ENCODE data around the gene CDK15.
"Not testable (repeated sequence)": the region's sequence is repeated elsewhere in the genome, so short reads cannot be mapped to it uniquely, and the experiment has no call there.

Gene CDK15

GRCh38 chr2:201831469-201831868 is 25.1 kb downstream of the CDK15 start:
- no peak for DNase-seq (ENCODE audit: low read depth)

- DNase-seq (ENCODE audit: low read depth) = no peak
These were observed 27.4 kb downstream of the CDK15 start for GRCh38 chr2:201833781-201834180.

DNA sequence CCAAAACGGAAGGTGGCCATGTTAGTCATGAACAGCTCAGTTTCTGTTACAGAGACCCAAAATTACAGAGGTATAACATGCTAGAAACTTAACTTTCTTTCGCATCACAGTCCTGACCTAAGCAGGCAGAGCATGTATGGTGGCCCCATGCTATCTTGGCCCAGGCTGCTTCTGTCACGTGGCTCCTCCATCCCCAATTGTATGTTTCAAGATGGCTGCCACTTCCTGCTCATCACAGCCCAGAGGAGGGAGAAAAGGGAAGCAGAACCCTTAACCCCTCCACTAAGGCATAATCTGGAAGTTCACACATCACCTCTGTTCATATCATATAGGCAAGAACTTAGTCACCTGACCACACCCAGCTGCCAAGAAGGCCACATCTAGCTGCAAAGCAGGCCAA is 28.7 kb downstream of the CDK15 start:
- DNase-seq (ENCODE audit: low read depth) = no peak

DNA sequence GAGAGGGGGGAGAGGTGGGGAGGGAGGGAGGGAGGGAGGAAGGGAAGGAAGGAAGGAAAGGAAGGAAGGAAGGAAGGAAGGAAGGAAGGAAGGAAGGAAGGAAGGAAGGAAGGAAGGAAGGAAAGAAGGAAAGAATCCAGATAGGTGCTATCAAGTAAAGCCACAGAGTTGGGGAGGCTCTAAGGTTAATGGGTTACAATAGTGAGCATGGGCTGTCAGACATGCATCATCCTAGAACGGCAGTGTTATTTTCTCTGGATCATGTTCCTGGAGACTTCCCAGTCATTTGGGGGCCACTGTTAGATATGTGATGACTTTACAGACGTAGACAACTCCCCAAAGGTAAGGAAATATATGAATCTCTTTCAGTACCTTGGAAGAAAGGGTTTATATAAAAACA is 31.1 kb downstream of the CDK15 start:
- no peak for DNase-seq (ENCODE audit: low read depth)

DNA sequence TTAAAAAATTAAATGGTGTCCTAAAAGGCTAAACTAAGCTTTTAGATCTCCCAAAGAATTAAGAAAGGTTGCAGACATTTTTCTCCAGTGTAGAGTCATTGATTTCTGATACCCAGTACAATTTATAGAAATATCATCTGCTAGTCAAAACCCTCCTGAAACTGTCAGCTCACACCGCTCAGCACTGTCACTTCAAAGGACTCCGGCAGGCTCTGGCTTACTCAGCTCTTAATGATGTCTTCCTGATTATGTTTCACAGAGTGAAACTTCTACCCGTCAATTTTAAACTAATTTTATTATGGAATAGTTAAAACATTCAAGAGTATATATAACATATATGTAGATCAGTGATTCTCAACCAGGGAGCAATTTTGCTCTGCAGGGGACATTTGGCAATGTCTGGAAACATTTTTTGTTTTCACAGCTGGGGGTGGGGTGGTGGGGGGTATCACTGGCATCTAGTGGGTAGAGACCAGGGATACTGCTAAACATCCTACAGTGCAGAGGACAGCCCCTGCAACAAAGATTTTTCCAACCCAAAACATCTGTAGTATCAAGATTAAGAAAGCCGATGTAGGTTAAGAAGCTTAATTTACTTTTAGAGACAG is 31.6 kb downstream of the CDK15 start:
- no peak for DNase-seq (ENCODE audit: low read depth)

GRCh38 chr2:201839727-201840126 is 33.4 kb downstream of the CDK15 start:
- no peak for DNase-seq (ENCODE audit: low read depth)

- no peak for DNase-seq (ENCODE audit: low read depth)
These were observed 34.4 kb downstream of the CDK15 start for GRCh38 chr2:201840726-201841125.

DNA sequence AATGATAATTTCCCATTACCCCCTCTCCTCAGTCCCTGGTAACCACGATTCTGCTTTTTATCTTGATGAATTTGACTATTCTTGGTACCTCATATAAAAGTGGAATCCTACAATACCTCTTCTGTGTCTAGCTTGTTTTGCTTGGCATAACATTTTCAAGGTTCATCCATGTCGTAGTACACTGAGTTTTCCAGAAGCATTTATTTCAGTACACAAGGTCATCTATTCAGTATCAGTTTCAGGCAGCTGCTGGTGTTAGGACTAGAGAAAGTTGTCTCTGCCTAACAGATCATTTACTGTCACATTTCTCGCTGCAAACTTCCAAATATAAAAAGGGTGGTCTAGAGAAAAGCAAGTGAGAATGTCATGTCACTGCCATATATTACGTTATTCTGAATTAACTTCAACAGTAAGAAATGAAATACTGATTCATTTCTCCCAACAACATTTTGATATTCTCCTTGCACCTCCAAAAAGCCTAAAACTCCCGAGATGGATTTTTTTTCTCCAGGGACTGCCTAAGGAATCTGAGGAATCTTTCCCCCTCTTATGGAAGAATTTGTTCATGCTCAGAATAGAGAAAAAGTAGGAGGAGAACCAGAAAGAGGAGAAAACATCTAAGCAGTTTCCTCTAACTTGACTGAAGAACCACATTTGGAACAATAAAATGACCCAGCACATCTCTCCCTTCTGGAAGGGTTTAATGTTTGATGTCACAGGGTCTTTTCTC is 36.0 kb downstream of the CDK15 start:
- DNase-seq (ENCODE audit: low read depth) = no peak

DNA sequence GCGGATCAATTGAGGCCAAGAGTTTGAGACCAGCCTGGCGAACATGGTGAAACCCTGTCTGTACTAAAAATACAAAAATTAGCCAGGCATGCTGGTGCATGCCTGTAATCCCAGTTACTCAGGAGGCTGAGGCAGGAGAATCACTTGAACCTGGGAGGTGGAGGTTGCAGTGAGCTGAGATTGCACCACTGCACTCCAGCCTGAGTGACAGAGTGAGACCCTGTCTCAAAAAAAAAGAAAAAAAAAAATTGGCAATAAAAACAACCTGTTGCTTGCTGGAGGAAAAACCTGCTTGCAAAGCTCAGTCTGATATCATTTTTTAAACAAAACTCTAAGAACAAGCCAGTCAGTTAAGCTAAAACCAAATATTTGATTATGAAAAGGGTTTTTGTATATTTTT is 38.6 kb downstream of the CDK15 start:
- not testable (repeated sequence) for DNase-seq (ENCODE audit: low read depth)

DNA sequence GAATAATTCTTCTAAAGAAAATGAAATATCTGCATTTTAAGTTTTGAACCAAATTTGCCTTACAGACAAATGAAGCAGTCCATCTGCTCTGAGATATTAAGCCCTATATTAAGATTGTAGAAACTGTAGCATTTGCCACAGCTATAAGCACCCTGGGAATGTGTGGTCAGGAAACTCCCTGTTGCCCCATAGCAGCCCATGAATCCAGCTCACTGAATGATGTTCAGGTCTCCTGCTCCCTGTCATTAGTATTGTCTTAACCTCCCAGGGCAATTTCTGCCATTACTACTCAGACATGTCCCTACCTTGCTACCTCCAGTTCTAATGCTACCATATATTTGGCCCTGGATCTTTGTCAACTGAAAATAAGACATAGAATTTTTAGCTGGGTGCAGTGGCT is 41.1 kb downstream of the CDK15 start:
- no peak for DNase-seq (ENCODE audit: low read depth)

- DNase-seq (ENCODE audit: low read depth) = no peak
These were observed 46.1 kb downstream of the CDK15 start for GRCh38 chr2:201852462-201852861.

DNA sequence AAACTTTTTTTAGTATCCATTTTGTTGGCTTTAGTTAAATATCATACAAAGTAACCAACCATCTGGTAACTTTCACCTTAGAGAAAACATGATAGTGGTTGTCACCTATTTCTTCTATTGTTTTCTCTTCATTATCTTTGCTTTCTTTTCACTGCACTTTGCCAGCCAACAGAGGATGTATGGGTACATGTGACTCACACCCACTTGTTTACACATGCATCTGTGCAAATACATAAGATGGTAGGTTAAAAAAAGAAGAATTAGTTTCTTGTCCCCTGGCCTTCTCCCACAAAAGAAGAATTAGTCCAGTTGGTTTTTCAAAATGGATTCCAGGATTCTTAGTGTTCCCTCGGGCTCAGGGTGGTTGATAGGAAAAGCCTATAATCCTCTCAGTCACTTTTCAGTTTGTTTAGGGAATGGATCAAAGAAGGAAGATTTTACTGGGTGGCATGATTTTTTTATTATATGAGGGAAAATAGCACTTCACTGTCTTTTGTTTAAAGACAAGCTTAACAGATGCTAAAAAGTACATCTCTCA is 46.6 kb downstream of the CDK15 start:
- no peak for DNase-seq (ENCODE audit: low read depth)

- DNase-seq (ENCODE audit: low read depth) = no peak
These were observed 48.0 kb downstream of the CDK15 start for GRCh38 chr2:201854221-201854801.

- DNase-seq (ENCODE audit: low read depth) = no peak
These were observed 48.5 kb downstream of the CDK15 start for GRCh38 chr2:201854841-201855240.

DNA sequence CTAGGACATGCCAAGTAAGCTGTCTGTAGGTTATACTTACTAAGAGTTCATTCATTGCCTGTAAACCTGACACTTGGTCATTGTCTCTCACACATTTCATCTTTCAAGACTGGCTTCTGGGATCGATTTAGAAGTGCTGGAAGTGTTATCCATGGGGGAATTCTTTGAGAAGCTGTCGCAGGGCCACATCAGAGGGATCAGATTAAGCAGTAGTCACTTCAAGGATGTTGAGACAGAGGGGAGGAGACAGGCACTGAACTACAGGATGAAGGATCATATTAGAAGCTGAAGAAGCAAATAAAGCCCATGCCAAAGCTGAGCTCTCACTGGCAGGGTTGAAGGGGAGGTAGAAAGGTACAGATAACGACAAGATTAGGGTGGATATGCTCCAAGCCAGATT is 49.0 kb downstream of the CDK15 start:
- DNase-seq (ENCODE audit: low read depth) = no peak

DNA sequence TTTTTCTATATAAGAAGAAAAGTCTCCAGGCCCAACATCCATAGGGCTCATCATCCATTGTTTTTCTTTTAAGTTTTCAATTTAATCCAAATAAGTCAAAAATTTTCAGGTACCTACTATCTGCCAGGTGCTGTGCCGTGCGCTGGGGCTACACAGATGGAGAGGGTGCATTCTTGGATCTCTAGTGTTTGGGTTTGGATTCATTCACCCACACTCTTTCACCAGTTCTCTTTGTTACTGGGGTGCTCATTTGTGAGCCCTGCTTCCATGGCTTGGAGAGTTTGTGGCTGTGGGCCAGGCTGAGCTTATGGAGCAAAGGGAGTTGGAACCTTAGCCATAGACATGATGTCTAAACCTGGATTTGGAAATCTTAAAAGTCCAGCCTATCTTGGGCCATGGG is 51.0 kb downstream of the CDK15 start:
- DNase-seq (ENCODE audit: low read depth) = no peak

GRCh38 chr2:201858281-201859184 is 52.2 kb downstream of the CDK15 start:
- no peak for DNase-seq (ENCODE audit: low read depth)

DNA sequence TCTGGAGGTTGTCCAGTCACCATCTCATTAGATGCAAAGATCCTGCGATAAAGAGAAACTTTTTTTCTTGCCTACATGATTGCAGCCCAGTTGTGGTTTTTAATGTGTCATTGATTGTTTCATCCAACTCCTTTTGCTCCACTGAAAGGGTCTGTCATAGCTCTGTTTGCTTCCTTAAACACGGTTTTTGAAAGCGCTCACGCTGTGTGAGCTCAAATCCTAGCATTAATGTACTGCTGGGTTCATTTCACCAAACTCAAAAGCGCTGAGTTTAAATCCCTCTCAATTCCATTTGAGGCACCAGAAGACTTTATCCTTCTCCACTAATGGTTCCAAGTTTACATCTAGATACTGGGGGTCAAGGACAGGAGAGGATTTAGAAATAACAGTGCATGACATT is 53.6 kb downstream of the CDK15 start:
- DNase-seq (ENCODE audit: low read depth) = no peak

DNA sequence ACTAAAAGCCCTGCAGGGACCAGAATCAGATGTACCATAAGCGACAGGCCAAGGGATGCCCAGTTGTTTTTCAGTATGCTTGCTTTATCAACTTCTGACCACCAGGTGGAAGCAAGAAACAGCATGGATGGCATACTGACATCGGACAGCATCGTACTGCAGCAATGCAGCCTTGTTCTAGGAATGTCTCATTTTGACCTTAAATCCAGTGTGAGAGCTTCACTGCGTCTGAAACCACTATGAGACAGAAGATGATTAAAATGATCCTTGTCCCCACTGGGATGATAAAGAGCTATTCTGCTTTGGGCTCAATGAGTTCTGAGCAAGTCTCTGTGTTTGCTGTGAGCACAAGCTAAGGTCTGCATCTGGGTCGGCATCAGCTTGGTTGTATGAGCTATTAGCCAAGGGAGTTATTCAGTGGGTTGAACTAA is 54.3 kb downstream of the CDK15 start:
- DNase-seq (ENCODE audit: low read depth) = no peak

DNA sequence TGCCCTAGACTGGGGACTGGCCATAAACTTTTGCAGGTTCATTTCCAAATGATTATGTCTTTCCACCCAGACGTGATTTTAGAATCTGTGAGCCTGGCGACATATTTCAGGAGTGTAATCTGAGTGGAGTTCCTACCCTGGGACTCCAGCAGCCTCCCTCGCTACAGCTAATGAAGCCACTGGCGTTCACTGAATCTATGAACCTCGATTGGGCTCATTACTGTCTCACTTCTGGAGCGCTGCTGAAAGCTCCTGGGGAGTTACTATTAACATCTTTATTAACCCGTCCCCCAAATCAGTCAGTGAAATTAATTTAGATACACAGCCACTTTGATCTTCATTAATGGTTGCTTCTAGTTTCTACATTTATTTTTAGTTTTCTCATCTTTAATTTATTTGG is 56.5 kb downstream of the CDK15 start:
- no peak for DNase-seq (ENCODE audit: low read depth)

GRCh38 chr2:201866643-201867473 is 60.5 kb downstream of the CDK15 start:
- DNase-seq (ENCODE audit: low read depth) = no peak

Measured in stimulated activated CD8-positive, alpha-beta memory T cell treated with anti-CD3 and anti-CD28 coated beads, Interleukin-7, amount 100 ng/mL, for 24 hours (primary cell).